Liver (tissue), 3 donors: ENCODE measurements around the gene ANXA10.

ENCODE experiments used
- EGR1 ChIP-seq, 2 donors: IDR thresholded peaks; 2 replicates each; pipeline ENCODE4 v1.6.1; 2016 to 2018; ENCODE audit warnings: antibody characterized with exemption in 2 of 2, low read depth in 2 of 2
- FOXA1 ChIP-seq: IDR thresholded peaks from 2 replicates; pipeline ENCODE4 v1.6.1; 2016; ENCODE audit warnings: antibody characterized with exemption
- GABPA ChIP-seq, 2 donors: IDR thresholded peaks in 1 of 2; conservative IDR thresholded peaks in 1 of 2; 2 replicates each; pipeline ENCODE4 v1.6.1; 2016; ENCODE audit warnings: antibody characterized with exemption in 2 of 2, mild to moderate bottlenecking in 1 of 2, moderate library complexity in 1 of 2
- HNF4A ChIP-seq, 2 donors: conservative IDR thresholded peaks; 2 replicates each; pipeline ENCODE4 v1.6.1; 2016; ENCODE audit warnings: antibody characterized with exemption in 2 of 2, mild to moderate bottlenecking in 2 of 2
- MAX ChIP-seq: IDR thresholded peaks from 2 replicates; pipeline ENCODE4 v1.6.1; 2016; ENCODE audit warnings: antibody characterized with exemption
- RAD21 ChIP-seq, 2 donors: IDR thresholded peaks; 2 replicates each; pipeline ENCODE4 v1.6.1; 2016; ENCODE audit warnings: antibody characterized with exemption in 2 of 2, mild to moderate bottlenecking in 2 of 2
- REST ChIP-seq: IDR thresholded peaks from 2 replicates; pipeline ENCODE4 v1.6.1; 2016; ENCODE audit warnings: antibody characterized with exemption, mild to moderate bottlenecking
- SP1 ChIP-seq: IDR thresholded peaks from 2 replicates; pipeline ENCODE4 v1.6.1; 2018; ENCODE audit warnings: antibody characterized with exemption, mild to moderate bottlenecking
- TAF1 ChIP-seq: conservative IDR thresholded peaks from 2 replicates; pipeline ENCODE4 v1.6.1; 2016; ENCODE audit warnings: antibody characterized with exemption, mild to moderate bottlenecking
- YY1 ChIP-seq: IDR thresholded peaks from 2 replicates; pipeline ENCODE4 v1.6.1; 2016; ENCODE audit warnings: antibody characterized with exemption, mild to moderate bottlenecking
- TF ChIP-seq, protein P1 (sequence below): fragments of 150-350 bp; IDR thresholded peaks from 2 replicates; pipeline ENCODE4 v1.5.1; 2017; ENCODE audit warnings: improper control_type of control experiment, low read depth, low read length; ENCODE audit not compliant: missing input control
- TF ChIP-seq, protein P2 (sequence below): IDR thresholded peaks from 2 replicates; pipeline ENCODE4 v1.6.1; 2016; ENCODE audit warnings: antibody characterized with exemption
- donor health status: healthy.
- donor health status: healthy.

DNA sequence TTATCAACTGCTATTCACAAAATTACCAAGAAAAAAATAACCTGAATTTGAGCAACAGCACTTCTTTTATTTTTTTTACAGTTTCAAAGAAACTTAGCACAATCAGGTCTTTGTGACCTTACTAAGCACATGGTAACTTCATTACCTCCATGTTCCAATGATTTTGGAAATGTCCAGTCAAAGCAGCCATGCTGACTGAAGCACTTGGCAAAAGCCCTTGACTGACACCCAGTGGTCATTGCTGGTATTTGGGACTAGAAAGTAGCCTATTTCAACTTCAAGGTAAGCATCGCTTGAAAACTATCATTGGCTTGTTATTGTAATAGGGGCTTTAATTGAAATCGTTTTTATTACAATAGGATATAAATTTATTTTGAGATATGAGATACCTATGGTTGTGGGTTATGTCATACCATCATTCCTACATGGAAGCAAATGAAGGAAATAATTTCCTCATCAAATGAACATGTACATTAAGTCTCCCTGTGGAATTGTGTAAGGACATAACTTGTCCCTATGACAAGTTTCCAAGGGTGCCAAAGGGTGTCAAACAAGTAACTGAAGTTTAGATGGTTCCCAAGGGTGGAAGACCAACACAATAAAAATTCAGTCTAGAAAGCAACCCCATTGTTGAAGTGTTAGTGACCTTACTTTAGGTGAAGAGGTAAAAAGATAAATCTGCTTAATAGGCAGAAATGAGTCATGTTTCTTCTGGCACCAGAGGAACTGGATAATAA is 15.2 kb upstream of the ANXA10 start:
- TF ChIP-seq, protein P1, sequence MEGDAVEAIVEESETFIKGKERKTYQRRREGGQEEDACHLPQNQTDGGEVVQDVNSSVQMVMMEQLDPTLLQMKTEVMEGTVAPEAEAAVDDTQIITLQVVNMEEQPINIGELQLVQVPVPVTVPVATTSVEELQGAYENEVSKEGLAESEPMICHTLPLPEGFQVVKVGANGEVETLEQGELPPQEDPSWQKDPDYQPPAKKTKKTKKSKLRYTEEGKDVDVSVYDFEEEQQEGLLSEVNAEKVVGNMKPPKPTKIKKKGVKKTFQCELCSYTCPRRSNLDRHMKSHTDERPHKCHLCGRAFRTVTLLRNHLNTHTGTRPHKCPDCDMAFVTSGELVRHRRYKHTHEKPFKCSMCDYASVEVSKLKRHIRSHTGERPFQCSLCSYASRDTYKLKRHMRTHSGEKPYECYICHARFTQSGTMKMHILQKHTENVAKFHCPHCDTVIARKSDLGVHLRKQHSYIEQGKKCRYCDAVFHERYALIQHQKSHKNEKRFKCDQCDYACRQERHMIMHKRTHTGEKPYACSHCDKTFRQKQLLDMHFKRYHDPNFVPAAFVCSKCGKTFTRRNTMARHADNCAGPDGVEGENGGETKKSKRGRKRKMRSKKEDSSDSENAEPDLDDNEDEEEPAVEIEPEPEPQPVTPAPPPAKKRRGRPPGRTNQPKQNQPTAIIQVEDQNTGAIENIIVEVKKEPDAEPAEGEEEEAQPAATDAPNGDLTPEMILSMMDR, result peak; percentile 74
- TF ChIP-seq HNF4A (conservative IDR thresholded peaks at IDR 0.05) (no peak), SP1 (no peak), GABPA (IDR thresholded peaks at IDR 0.05 in 1 of 2, conservative IDR thresholded peaks at IDR 0.05 in 1 of 2) (no peak), YY1 (no peak), MAX (no peak), TAF1 (no peak), EGR1 (IDR thresholded peaks at IDR 0.05; ENCODE audit: low read depth in 2 of 2) (no peak), FOXA1 (no peak), RAD21 (IDR thresholded peaks at IDR 0.05) (peak; percentile 86 to 90), REST (no peak)
- TF ChIP-seq, protein P2, sequence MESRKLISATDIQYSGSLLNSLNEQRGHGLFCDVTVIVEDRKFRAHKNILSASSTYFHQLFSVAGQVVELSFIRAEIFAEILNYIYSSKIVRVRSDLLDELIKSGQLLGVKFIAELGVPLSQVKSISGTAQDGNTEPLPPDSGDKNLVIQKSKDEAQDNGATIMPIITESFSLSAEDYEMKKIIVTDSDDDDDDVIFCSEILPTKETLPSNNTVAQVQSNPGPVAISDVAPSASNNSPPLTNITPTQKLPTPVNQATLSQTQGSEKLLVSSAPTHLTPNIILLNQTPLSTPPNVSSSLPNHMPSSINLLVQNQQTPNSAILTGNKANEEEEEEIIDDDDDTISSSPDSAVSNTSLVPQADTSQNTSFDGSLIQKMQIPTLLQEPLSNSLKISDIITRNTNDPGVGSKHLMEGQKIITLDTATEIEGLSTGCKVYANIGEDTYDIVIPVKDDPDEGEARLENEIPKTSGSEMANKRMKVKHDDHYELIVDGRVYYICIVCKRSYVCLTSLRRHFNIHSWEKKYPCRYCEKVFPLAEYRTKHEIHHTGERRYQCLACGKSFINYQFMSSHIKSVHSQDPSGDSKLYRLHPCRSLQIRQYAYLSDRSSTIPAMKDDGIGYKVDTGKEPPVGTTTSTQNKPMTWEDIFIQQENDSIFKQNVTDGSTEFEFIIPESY, result no peak
